ENCODE results near the gene FAM13A. TPM values are rescaled to one million over a fixed set of nuclear protein-coding genes. Genes with fewer than 3 reads are reported as not detected.

The FAM13A gene
- total and polyA plus RNA-seq, 2 donors (not counting 1 experiment from before 2014, with no cell fraction given), result 0.51 to 2.1 TPM

GRCh38 chr4:88752076-88752463, 304.9 kb downstream of the FAM13A start:
- Mint-ChIP-seq H3K27me3 (peaks cover 4% of the 10 kb centered on the region), H3K27ac (no peak overlapping the region), H3K4me3 (no peak overlapping the region), H3K4me1 (no peaks in the 10 kb centered on the region), H3K9me3 (ENCODE audit: insufficient read depth) (no peaks in the 10 kb centered on the region)
- Histone ChIP-seq H3K4me3 (ENCODE audit: control extremely low read depth in 1 of 5, extremely low read depth in 1 of 5, insufficient read depth in 1 of 5, low read depth in 2 of 5, low read length in 4 of 5) (no peak overlapping the region), H3K9ac (ENCODE audit: low read length) (no peak overlapping the region), H3K27ac (ENCODE audit: low read length in 2 of 2) (no peak overlapping the region), H2AFZ (ENCODE audit: insufficient read depth, low read depth, low read length, poor library complexity, severe bottlenecking) (no peak overlapping the region), H3K4me1 (ENCODE audit: control insufficient read depth in 2 of 2, insufficient read depth in 2 of 2, low read length in 2 of 2) (no peaks in the 10 kb centered on the region), H3K27me3 (replicated peaks in 1 of 4; ENCODE audit: control extremely low read depth in 1 of 4, control insufficient read depth in 3 of 4, insufficient read depth in 4 of 4, low read length in 3 of 4) (no peaks in the 10 kb centered on the region), H3K4me2 (replicated peaks; ENCODE audit: low read depth, low read length, poor library complexity, severe bottlenecking) (no peak overlapping the region), H4K20me1 (ENCODE audit: control insufficient read depth, insufficient read depth, low read length, poor library complexity, severe bottlenecking) (no peaks in the 10 kb centered on the region), H3K79me2 (ENCODE audit: control insufficient read depth, insufficient read depth, low read length) (no peaks in the 10 kb centered on the region), H3K36me3 (replicated peaks in 1 of 2; ENCODE audit: control extremely low read depth in 1 of 2, control insufficient read depth in 1 of 2, extremely low read depth in 1 of 2, insufficient read depth in 2 of 2, low read length in 1 of 2) (no peaks in the 10 kb centered on the region), H3K9me3 (ENCODE audit: control extremely low read depth in 1 of 3, control insufficient read depth in 2 of 3, insufficient read depth in 1 of 3, low read length in 2 of 3) (no peaks in the 10 kb centered on the region)
- 83% methylated on average over 3 of the region's 4 CpGs for WGBS (ENCODE audit: insufficient coverage)
- intact Hi-C loops (cut with micrococcal nuclease), result no loop called here
- ATAC-seq (ENCODE audit: low read depth) (no peak), DNase-seq (no peak)
- ChIA-PET CTCF (no interaction called here), POLR2A (no interaction called here)
- TF ChIP-seq CTCF (IDR thresholded peaks at IDR 0.05) (no peak), EZH2 (IDR thresholded peaks at IDR 0.05; ENCODE audit: borderline replicate concordance, insufficient read depth, low read depth, low read length, poor library complexity, severe bottlenecking) (no peak)

- ATAC-seq (ENCODE audit: low read depth), result no peak
Observed at GRCh38 chr4:88751258-88752075, 305.5 kb downstream of the FAM13A start.

More at GRCh38 chr4:88751258-88752075, 305.5 kb downstream of the FAM13A start:
- intact Hi-C loops (cut with micrococcal nuclease), result no loop called here
- Mint-ChIP-seq H3K9me3 (ENCODE audit: insufficient read depth) (no peaks in the 10 kb centered on the region), H3K27me3 (peaks cover 4% of the 10 kb centered on the region), H3K4me1 (no peaks in the 10 kb centered on the region), H3K27ac (no peak overlapping the region), H3K4me3 (no peak overlapping the region)
- Histone ChIP-seq H3K4me2 (replicated peaks; ENCODE audit: low read depth, low read length, poor library complexity, severe bottlenecking) (no peak overlapping the region), H3K9me3 (ENCODE audit: control extremely low read depth in 1 of 3, control insufficient read depth in 2 of 3, insufficient read depth in 1 of 3, low read length in 2 of 3) (no peaks in the 10 kb centered on the region), H3K27ac (ENCODE audit: low read length in 2 of 2) (no peak overlapping the region), H3K4me1 (ENCODE audit: control insufficient read depth in 2 of 2, insufficient read depth in 2 of 2, low read length in 2 of 2) (no peaks in the 10 kb centered on the region), H2AFZ (ENCODE audit: insufficient read depth, low read depth, low read length, poor library complexity, severe bottlenecking) (no peak overlapping the region), H3K36me3 (replicated peaks in 1 of 2; ENCODE audit: control extremely low read depth in 1 of 2, control insufficient read depth in 1 of 2, extremely low read depth in 1 of 2, insufficient read depth in 2 of 2, low read length in 1 of 2) (no peaks in the 10 kb centered on the region), H4K20me1 (ENCODE audit: control insufficient read depth, insufficient read depth, low read length, poor library complexity, severe bottlenecking) (no peaks in the 10 kb centered on the region), H3K79me2 (ENCODE audit: control insufficient read depth, insufficient read depth, low read length) (no peaks in the 10 kb centered on the region), H3K4me3 (ENCODE audit: control extremely low read depth in 1 of 5, extremely low read depth in 1 of 5, insufficient read depth in 1 of 5, low read depth in 2 of 5, low read length in 4 of 5) (no peak overlapping the region), H3K27me3 (replicated peaks in 1 of 4; ENCODE audit: control extremely low read depth in 1 of 4, control insufficient read depth in 3 of 4, insufficient read depth in 4 of 4, low read length in 3 of 4) (no peaks in the 10 kb centered on the region), H3K9ac (ENCODE audit: low read length) (no peak overlapping the region)
- no peak for TF ChIP-seq CTCF (IDR thresholded peaks at IDR 0.05)
- no peak for TF ChIP-seq EZH2 (IDR thresholded peaks at IDR 0.05; ENCODE audit: borderline replicate concordance, insufficient read depth, low read depth, low read length, poor library complexity, severe bottlenecking)
- WGBS (ENCODE audit: insufficient coverage), result no CpG with 5 or more reads among the region's 7 CpGs
- no peak for DNase-seq
- POLR2A ChIA-PET, result no interaction called here
- CTCF ChIA-PET, result no interaction called here
